Panc1 (cell line): ENCODE measurements around the gene NKX6-2. TPM values are rescaled to one million over a fixed set of nuclear protein-coding genes. Genes with fewer than 3 reads are reported as not detected.
A peak's percentile ranks its signal among the peaks of the same experiment; 100 is the strongest.

Source experiments
- ATAC-seq: fragments of 200-7000 bp; cut with Tn5 transposase; 2 replicates; pipeline ENCODE4 v1.9.1; 2020; ENCODE audit warnings: mild to moderate bottlenecking, moderate library complexity
- BruUV-seq: library from RNA; stranded (reverse); fragments of 400-500 nt; replicated peaks from 2 replicates; lab custom pipeline; 2021; lab: Mats Ljungman, UMichigan
- CTCF ChIA-PET: fragments of 300-600 bp; sonication (Branson Sonifier 250); formaldehyde crosslinking; loops from one replicate; lab custom pipeline; 2022; ENCODE audit warnings: antibody characterized with exemption; lab: Charles Lee
- POLR2A ChIA-PET: fragments of 300-600 bp; sonication (Branson Sonifier 250); formaldehyde crosslinking; loops from one replicate; lab custom pipeline; 2022; ENCODE audit warnings: antibody characterized with exemption; lab: Charles Lee
- DNase-seq: peaks from one replicate; pipeline ENCODE4 v3.0.0-alpha.2; 2010; ENCODE audit warnings: low read depth, low spot score
- H3K27ac ChIP-seq: 2 replicates; pipeline ENCODE4 v1.5.1; 2011; ENCODE audit warnings: mild to moderate bottlenecking, low read length, inconsistent platforms
- H3K27me3 ChIP-seq: fragments of 200-500 bp; sonication (Bioruptor generic); 2 replicates; pipeline ENCODE4 v1.6.0; 2014; ENCODE audit warnings: low read length, inconsistent platforms; ENCODE audit not compliant: control insufficient read depth, insufficient read depth
- H3K36me3 ChIP-seq: fragments of 200-500 bp; sonication (Bioruptor generic); 2 replicates; pipeline ENCODE4 v1.5.1; 2014; ENCODE audit warnings: inconsistent platforms, mild to moderate bottlenecking, low read length, moderate library complexity; ENCODE audit not compliant: control insufficient read depth, insufficient read depth
- H3K4me1 ChIP-seq: 2 replicates; pipeline ENCODE4 v1.5.1; 2011; ENCODE audit warnings: inconsistent platforms, mild to moderate bottlenecking, low read length, moderate library complexity; ENCODE audit not compliant: control insufficient read depth, insufficient read depth
- H3K4me3 ChIP-seq, 2 experiments: 2 replicates each; pipeline ENCODE4 v1.5.1; 2011 to 2012; ENCODE audit warnings: low read depth in 2 of 2, low read length in 2 of 2, mild to moderate bottlenecking in 2 of 2, inconsistent platforms in 1 of 2, moderate library complexity in 1 of 2
- H3K9me3 ChIP-seq: fragments of 200-500 bp; sonication (Bioruptor generic); 2 replicates; pipeline ENCODE4 v1.5.1; 2014; ENCODE audit warnings: low read depth, mild to moderate bottlenecking, inconsistent platforms, low read length, moderate library complexity; ENCODE audit not compliant: control insufficient read depth, insufficient read depth
- CTCF ChIP-seq: fragments of 450-650 bp; IDR thresholded peaks from 2 replicates; pipeline ENCODE4 v1.5.1; 2017; ENCODE audit warnings: mild to moderate bottlenecking
- POLR2AphosphoS5 ChIP-seq: IDR thresholded peaks from 2 replicates; pipeline ENCODE4 v1.6.1; 2012; ENCODE audit warnings: mild to moderate bottlenecking, low read depth, low read length, moderate library complexity
- SIN3A ChIP-seq: IDR thresholded peaks from 2 replicates; pipeline ENCODE4 v1.6.1; 2012; ENCODE audit warnings: low read depth, mild to moderate bottlenecking, low read length, moderate library complexity, borderline replicate concordance; ENCODE audit not compliant: insufficient read depth
- TCF7L2 ChIP-seq: IDR thresholded peaks from 2 replicates; pipeline ENCODE4 v1.6.1; 2011; ENCODE audit warnings: mild to moderate bottlenecking, low read depth, low read length, inconsistent platforms
- in situ Hi-C: cut with HindIII; loops from 2 replicates; pipeline ENCODE4 v1.10.0; 2016; ENCODE audit warnings: low sequenced_read_pairs, low pct_unique_long_range_greater_than_20kb
- intact Hi-C: fragments of 100-400 bp; cut with micrococcal nuclease; formaldehyde crosslinking; loops from one replicate; pipeline ENCODE4 v1.10.0; 2022; ENCODE audit not compliant: unreplicated experiment
- total RNA-seq: library from RNA; stranded (reverse); gene quantifications from one replicate; pipeline ENCODE4 v1.2.1, GENCODE V29; 2021; ENCODE audit not compliant: unreplicated experiment
- TF ChIP-seq, protein P1 (sequence below), 2 experiments: IDR thresholded peaks; 2 replicates each; pipeline ENCODE4 v1.6.1; 2011 to 2012; ENCODE audit warnings: low read depth in 2 of 2, control low read depth in 1 of 2, low read length in 1 of 2, mild to moderate bottlenecking in 1 of 2, moderate library complexity in 1 of 2; ENCODE audit not compliant: insufficient read depth in 1 of 2

NKX6-2 gene
- total RNA-seq, 1 experiment from 2014 or later = 1.6 TPM

- Histone ChIP-seq H3K27me3 (no peaks in the 10 kb centered on the region), H3K4me3 (no peak overlapping the region), H3K36me3 (no peaks in the 10 kb centered on the region), H3K9me3 (no peaks in the 10 kb centered on the region), H3K27ac (no peak overlapping the region), H3K4me1 (no peaks in the 10 kb centered on the region)
- BruUV-seq = TSS peak; percentile 66
- in situ Hi-C loops (no loop called here), intact Hi-C loops (no loop called here)
- ChIA-PET CTCF (no interaction called here), POLR2A (no interaction called here)
- no peak for DNase-seq
- ATAC-seq = no peak
- TF ChIP-seq, protein P1, sequence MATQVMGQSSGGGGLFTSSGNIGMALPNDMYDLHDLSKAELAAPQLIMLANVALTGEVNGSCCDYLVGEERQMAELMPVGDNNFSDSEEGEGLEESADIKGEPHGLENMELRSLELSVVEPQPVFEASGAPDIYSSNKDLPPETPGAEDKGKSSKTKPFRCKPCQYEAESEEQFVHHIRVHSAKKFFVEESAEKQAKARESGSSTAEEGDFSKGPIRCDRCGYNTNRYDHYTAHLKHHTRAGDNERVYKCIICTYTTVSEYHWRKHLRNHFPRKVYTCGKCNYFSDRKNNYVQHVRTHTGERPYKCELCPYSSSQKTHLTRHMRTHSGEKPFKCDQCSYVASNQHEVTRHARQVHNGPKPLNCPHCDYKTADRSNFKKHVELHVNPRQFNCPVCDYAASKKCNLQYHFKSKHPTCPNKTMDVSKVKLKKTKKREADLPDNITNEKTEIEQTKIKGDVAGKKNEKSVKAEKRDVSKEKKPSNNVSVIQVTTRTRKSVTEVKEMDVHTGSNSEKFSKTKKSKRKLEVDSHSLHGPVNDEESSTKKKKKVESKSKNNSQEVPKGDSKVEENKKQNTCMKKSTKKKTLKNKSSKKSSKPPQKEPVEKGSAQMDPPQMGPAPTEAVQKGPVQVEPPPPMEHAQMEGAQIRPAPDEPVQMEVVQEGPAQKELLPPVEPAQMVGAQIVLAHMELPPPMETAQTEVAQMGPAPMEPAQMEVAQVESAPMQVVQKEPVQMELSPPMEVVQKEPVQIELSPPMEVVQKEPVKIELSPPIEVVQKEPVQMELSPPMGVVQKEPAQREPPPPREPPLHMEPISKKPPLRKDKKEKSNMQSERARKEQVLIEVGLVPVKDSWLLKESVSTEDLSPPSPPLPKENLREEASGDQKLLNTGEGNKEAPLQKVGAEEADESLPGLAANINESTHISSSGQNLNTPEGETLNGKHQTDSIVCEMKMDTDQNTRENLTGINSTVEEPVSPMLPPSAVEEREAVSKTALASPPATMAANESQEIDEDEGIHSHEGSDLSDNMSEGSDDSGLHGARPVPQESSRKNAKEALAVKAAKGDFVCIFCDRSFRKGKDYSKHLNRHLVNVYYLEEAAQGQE (IDR thresholded peaks at IDR 0.05; ENCODE audit: insufficient read depth in 1 of 2, low read depth in 2 of 2, low read length in 1 of 2) = no peak
- TF ChIP-seq SIN3A (no peak), POLR2AphosphoS5 (no peak), TCF7L2 (no peak), CTCF (no peak)
These were observed 45.4 kb downstream of the NKX6-2 start for GRCh38 chr10:132740588-132740987.

GRCh38 chr10:132739225-132739613, 46.7 kb downstream of the NKX6-2 start:
- Histone ChIP-seq H3K27ac (no peak overlapping the region), H3K4me1 (no peaks in the 10 kb centered on the region), H3K9me3 (no peaks in the 10 kb centered on the region), H3K4me3 (no peak overlapping the region), H3K36me3 (no peaks in the 10 kb centered on the region), H3K27me3 (no peaks in the 10 kb centered on the region)
- CTCF ChIA-PET = no interaction called here
- in situ Hi-C loops (no loop called here), intact Hi-C loops (no loop called here)
- BruUV-seq = no TSS peak
- no peak for ATAC-seq
- POLR2A ChIA-PET = no interaction called here
- DNase-seq = no peak
- TF ChIP-seq CTCF (no peak), SIN3A (no peak)
- TF ChIP-seq, protein P1 (IDR thresholded peaks at IDR 0.05; ENCODE audit: insufficient read depth in 1 of 2, low read depth in 2 of 2, low read length in 1 of 2) = no peak
